Heart left ventricle (tissue), 16 donors: Measurements from ENCODE around the gene AIPL1. TPM values are rescaled to one million over a fixed set of nuclear protein-coding genes. Genes with fewer than 3 reads are reported as not detected.

Source experiments
- ATAC-seq, 4 donors: fragments of 200-7000 bp; cut with Tn5 transposase; one replicate each; pipeline ENCODE4 v1.9.1; 2020 to 2022; ENCODE audit warnings: moderate library complexity in 4 of 4, mild to moderate bottlenecking in 3 of 4, moderate number of reproducible peaks in 1 of 4
- DNase-seq, 5 donors: peaks; one replicate each; pipeline ENCODE4 v3.0.0-alpha.2; 2020
- H3K27ac ChIP-seq, 12 donors: fragments of 200-600 bp; sonication (generic) in 4 of 12; one replicate each; pipeline versions ENCODE4 v1.5.0 to v1.8.0; 2016 to 2022; ENCODE audit warnings: mild to moderate bottlenecking in 2 of 12
- H3K27me3 ChIP-seq, 9 donors: fragments of 200-600 bp; sonication (generic) in 2 of 9; one replicate each; pipeline versions ENCODE4 v1.5.1 to v1.8.0; 2016 to 2022; ENCODE audit warnings: mild to moderate bottlenecking in 3 of 9
- H3K36me3 ChIP-seq, 9 donors: fragments of 200-600 bp; sonication (generic) in 2 of 9; one replicate each; pipeline versions ENCODE4 v1.5.0 to v1.8.0; 2018 to 2022; ENCODE audit warnings: mild to moderate bottlenecking in 2 of 9
- H3K4me1 ChIP-seq, 12 donors: fragments of 200-600 bp; sonication (generic) in 4 of 12; one replicate each; pipeline versions ENCODE4 v1.5.0 to v1.8.0; 2016 to 2022; ENCODE audit warnings: mild to moderate bottlenecking in 3 of 12
- H3K4me3 ChIP-seq, 12 donors: fragments of 200-600 bp; sonication (generic) in 4 of 12; one replicate each; pipeline versions ENCODE4 v1.5.0 to v1.8.0; 2017 to 2022; ENCODE audit warnings: mild to moderate bottlenecking in 9 of 12, moderate library complexity in 4 of 12
- H3K9me3 ChIP-seq, 12 donors: fragments of 200-600 bp; sonication (generic) in 4 of 12; one replicate each; pipeline versions ENCODE4 v1.5.0 to v1.8.0; 2016 to 2022; ENCODE audit warnings: mild to moderate bottlenecking in 1 of 12
- CTCF ChIP-seq, 12 donors: fragments of 200-600 bp; sonication (generic) in 4 of 12; IDR thresholded peaks; one replicate each; pipeline versions ENCODE4 v1.5.0 to v1.8.0; 2018 to 2022; ENCODE audit warnings: antibody characterized with exemption in 12 of 12, mild to moderate bottlenecking in 5 of 12
- POLR2A ChIP-seq, 2 donors: fragments of 450-650 bp; IDR thresholded peaks; one replicate each; pipeline ENCODE4 v1.6.1; 2017; ENCODE audit warnings: antibody characterized with exemption in 2 of 2, mild to moderate bottlenecking in 2 of 2, moderate library complexity in 2 of 2
- WGBS, 4 donors: extraction: QIAGEN DNeasy Blood & Tissue Kit in 2 of 4; methylation state at CpG; one replicate each; pipeline versions ENCODE4 v1.1.5 to v1.1.7; 2013 to 2018; 5-methylcytosine and 5-hydroxymethylcytosine counted together
- intact Hi-C, 10 donors: fragments of 100-400 bp; cut with DNase I; formaldehyde crosslinking; loops; one replicate each; pipeline versions ENCODE4 v1.11.1 to v1.14.2; 2022
- polyA plus RNA-seq, 2 donors: library from polyadenylated mRNA; stranded (reverse); fragments of 200-250 nt; gene quantifications; one replicate each; pipeline ENCODE4 v1.2.3, GENCODE V29; 2013
- total RNA-seq, 9 donors: library from RNA; depleted of rRNA in 2 of 9; stranded (reverse); fragments of >200 nt in 2 of 9; fragmentation: NEBNext Ultra II Directional in 3 of 9; extraction: Animal tissue kit (Norgen Biotek cat#: 25700) in 3 of 9; gene quantifications; one replicate each; pipeline versions ENCODE4 v1.1.0 to v1.2.4, GENCODE V29; 2016 to 2023
- donor health status: ischemic (EF 13 %, LVEDD 7.1; RV severe dilation, severe dysfunction).
- donor health status: healthy with polysubstance abuse.
- donor health status: DM: no; HTN: yes; CAD: no.
- donor health status: DM: no; HTN: no; CAD: no.
- donor health status: ischemic (EF 25% LVEDD 6.9; RV normal size, moderate dysfunction).
- donor health status: ischemic (EF 25% LVEDD 5.7; RV mildly dilated, moderate dysfunction).
- donor health status: healthy.
- donor health status: DM: yes; HTN: yes; CAD: no.
- donor health status: ischemic (EF 35%, LVEDD 5.7; RV mildly dilated, moderate dysfunction).
- donor health status: nonischemic (EF 11% LVEDD 7.7; RV severe dilation, severe dysfunction).
- donor health status: DM: yes; HTN: yes; CAD: no.
- donor health status: PGD.
- donor health status: ischemic (EF 29% LVEDD 5.4; RV normal size, mild dysfunction).
- donor health status: nonischemic (EF 23%, LVEDD 6.1; RV moderate dilation, normal function).

The AIPL1 gene
- total and polyA plus RNA-seq, 11 donors: not detected

- peaks cover 0 to 17% (median 4%) of the 10 kb centered on the region in 12 donors for H3K4me1 ChIP-seq
- H3K9me3 ChIP-seq: no peaks in the 10 kb centered on the region
- ATAC-seq (no peak), DNase-seq (peak in 1 of 5 donors; percentile 14)
- TF ChIP-seq CTCF (IDR thresholded peaks at IDR 0.05) (no peak), POLR2A (IDR thresholded peaks at IDR 0.05) (no peak)
- no peak overlapping the region for H3K27ac ChIP-seq
- intact Hi-C loops: no loop called here
- peaks cover 0 to 17% (median 9%) of the 10 kb centered on the region in 9 donors for H3K27me3 ChIP-seq
- H3K4me3 ChIP-seq: no peak overlapping the region
- WGBS, 4 donors: 82 to 85% (median 84%) methylated on average over 10 of the region's 10 CpGs
- no peaks in the 10 kb centered on the region for H3K36me3 ChIP-seq
Measured at GRCh38 chr17:6452471-6453266, 17.7 kb upstream of the AIPL1 start.

GRCh38 chr17:6450926-6451832, 16.3 kb upstream of the AIPL1 start:
- ATAC-seq (no peak), DNase-seq (peak in 2 of 5 donors; percentile 5 to 8)
- 56 to 66% (median 62%) methylated on average over 11 to 12 of the region's 12 CpGs for WGBS, 4 donors
- intact Hi-C loops: no loop called here
- H3K36me3 ChIP-seq: no peaks in the 10 kb centered on the region
- H3K4me1 ChIP-seq: peaks cover 0 to 9% (median 4%) of the 10 kb centered on the region in 12 donors
- no peak overlapping the region for H3K4me3 ChIP-seq
- H3K27me3 ChIP-seq: peaks cover 0 to 13% (median 7%) of the 10 kb centered on the region in 9 donors
- H3K9me3 ChIP-seq: no peaks in the 10 kb centered on the region
- H3K27ac ChIP-seq: no peak overlapping the region
- TF ChIP-seq POLR2A (IDR thresholded peaks at IDR 0.05): no peak
- no peak for TF ChIP-seq CTCF (IDR thresholded peaks at IDR 0.05)

GRCh38 chr17:6449307-6449706, 14.4 kb upstream of the AIPL1 start:
- Histone ChIP-seq H3K27me3 (no peaks in the 10 kb centered on the region), H3K4me3 (no peak overlapping the region), H3K36me3 (no peaks in the 10 kb centered on the region), H3K9me3 (no peaks in the 10 kb centered on the region), H3K27ac (no peak overlapping the region), H3K4me1 (peaks cover 0 to 5% (median 0%) of the 10 kb centered on the region in 12 donors)
- ATAC-seq: no peak
- TF ChIP-seq CTCF (IDR thresholded peaks at IDR 0.05) (no peak), POLR2A (IDR thresholded peaks at IDR 0.05) (no peak)
- no peak for DNase-seq
- WGBS, 4 donors: 98 to 100% (median 98%) methylated on average over 5 to 6 of the region's 6 CpGs
- intact Hi-C loops: no loop called here

GRCh38 chr17:6448473-6448872, 13.6 kb upstream of the AIPL1 start:
- Histone ChIP-seq H3K9me3 (no peaks in the 10 kb centered on the region), H3K4me3 (no peak overlapping the region), H3K27ac (no peak overlapping the region), H3K36me3 (no peaks in the 10 kb centered on the region), H3K27me3 (no peaks in the 10 kb centered on the region), H3K4me1 (peaks cover 0 to 13% (median 5%) of the 10 kb centered on the region in 12 donors)
- ATAC-seq (no peak), DNase-seq (no peak)
- WGBS, 4 donors: 90 to 99% (median 96%) methylated on average over 6 of the region's 6 CpGs
- no peak for TF ChIP-seq CTCF (IDR thresholded peaks at IDR 0.05)
- TF ChIP-seq POLR2A (IDR thresholded peaks at IDR 0.05): no peak
- intact Hi-C loops: no loop called here
